T follicular helper cell (primary cell): ENCODE data around the gene PCSK6.

ENCODE experiments used
- DNase-seq: peaks from one replicate; pipeline ENCODE4 v3.0.0-alpha.2; 2020; ENCODE audit warnings: low read depth

The PCSK6 gene

DNA sequence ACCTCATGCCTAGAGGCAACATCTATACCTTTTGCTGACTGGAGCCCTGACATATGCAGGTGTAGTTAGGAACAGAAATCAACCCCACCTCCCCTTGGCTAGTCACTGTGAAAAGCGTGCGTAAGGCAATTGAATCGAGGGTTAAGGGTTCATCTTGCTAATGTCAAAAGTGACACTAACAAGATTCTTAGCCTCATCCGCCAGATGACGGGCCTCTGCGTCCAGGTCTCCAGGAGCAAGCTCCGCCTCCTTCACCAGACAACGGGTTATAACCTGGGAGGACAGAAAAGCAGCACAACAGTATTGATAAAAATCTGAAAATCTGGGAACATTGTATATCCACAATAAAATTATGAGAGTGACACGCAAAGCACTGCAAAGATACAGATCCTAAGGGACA lies 216.9 kb downstream of the PCSK6 start:
- no peak for DNase-seq

DNA sequence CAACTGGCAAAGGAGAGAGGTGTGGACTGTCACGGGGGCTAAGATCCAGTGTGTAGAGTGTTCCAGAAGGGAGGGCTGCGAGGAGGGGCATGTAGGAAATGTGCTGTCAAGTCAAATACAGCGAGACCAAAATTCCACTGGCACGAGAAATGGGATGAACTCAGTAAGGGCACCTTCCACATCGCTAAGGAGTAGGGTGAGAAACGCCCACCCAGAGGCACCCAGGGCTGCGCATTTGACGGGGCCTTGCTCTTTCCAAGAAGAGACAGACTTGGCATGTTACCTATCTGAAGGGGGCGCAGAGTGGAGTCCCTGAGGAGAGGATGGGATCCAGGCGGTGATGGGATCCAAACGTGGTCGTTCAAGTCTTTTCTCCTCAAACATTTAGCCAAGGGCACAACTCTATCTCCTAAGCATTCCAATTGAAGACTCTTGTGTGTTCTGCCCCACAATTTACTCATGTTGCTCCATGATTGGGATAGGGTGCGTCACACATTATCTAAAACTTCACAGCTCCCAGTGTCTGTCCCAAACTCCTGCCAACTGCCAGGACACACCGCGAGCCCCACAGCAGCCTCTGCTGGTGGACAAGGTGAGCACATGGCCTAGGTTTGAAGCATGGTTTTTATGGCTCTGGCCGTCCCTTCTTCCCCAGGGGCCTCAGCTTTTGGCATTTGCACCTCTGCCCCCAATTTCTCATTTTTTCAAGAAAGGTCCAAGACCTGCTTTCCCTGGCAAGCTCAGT lies 219.9 kb downstream of the PCSK6 start:
- no peak for DNase-seq

DNA sequence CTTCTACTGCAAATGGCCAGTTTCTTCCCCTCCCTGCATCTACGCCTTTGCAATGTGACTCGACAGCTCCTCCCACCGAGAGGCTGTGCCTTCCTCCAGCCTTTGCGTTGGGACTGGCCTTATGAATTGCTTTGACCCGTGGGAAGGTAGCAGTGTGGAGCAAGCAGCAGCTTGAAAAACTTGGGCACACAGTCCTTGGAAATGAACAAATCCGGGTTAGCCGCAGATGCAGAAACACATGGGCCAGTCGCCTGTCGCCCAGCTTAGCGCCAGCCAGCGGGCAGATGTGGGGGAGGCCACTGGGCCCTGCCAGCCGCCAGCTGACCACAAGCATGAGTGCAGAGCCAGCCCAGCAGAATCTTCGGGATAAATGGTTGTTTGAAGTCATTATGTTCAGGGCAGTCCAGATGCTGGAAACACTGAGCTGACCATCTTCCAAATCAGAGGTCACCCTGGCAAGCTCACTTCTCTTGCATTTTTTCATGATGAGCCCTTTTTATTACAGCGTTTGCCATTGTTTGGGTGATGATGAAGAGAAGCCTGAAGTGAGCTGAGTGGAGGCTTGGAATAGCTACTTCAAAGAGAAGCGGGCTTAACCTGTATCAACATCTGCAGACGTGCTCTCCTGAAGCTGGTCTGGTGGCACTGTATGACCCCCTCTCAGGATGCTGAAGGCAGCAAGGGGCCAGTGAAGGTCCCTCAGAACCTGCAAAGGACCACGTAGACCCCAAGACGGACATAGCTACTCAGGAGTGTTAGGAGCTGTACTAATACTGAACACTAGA lies 222.0 kb downstream of the PCSK6 start:
- DNase-seq = no peak

DNA sequence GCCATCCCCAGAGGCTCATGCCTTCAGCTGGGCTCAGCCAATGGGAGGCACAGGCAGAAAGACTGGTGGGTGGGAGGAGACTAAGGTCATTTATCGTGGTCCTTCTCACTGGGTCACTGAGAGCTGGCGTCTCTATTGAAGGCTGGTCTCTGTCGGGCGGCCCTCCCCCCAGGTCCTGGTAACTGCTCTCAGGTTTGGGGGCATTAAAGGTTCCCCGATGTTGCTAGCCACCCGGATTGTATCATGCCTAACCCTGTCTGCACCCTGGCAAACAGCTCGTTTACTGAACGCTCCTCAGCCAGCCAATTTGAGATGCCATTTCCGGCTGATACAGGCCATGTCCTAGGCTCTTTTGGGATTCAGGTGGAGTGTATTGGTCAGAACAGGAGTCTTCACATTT lies 222.7 kb downstream of the PCSK6 start:
- DNase-seq = no peak

DNA sequence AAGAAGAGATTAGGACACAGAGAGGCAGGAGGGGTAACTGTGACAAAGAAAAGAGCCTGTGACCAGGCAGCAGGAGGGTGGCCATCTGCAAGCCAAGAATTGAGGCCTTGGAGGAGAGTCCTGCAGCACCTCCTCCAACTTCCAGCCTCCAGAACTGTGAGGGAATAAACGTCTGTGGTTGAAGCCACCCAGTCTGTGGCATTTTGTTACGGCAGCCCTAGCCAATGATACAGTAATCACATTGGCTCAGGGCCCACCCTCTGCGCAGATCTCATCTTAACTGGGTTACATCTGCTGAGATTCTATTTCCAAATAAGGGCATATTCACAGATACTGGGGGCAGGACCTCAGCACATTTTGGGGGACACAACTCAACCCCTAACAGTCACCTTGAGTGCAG lies 223.5 kb downstream of the PCSK6 start:
- DNase-seq = no peak

DNA sequence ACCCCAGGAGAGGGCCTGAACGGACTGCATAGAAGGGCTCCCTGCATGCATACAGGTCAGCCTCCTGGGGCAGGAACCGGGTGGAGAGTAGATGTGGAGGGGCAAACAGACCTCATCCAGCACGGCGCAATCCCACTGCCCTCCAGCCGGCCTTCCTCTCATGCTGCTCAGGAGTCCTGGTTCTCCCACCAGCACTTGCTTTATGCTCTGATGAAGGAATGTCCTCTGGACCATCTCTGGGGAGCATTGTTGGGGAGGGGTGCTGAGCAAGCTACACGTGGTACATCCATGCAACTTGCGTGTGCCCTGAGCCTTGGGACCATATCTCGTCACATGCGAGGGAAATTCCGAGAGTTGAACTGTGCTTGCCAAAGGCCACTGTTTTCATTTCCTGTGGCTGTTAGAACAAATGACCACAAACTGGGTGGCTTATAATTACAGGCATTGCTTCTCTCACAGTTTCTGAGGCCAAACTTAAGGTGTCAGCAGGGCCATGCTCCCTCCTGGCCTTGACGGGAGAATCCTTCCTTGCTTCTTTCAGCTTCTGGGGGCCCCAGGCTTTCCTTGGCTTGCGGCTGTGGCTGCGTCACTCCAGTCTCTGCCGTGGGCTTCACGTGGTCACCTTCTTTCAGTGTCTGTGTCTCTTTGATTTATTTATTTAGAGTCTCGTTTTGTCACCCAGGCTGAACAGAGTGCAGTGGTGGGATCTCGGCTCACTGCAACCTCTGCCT lies 224.4 kb downstream of the PCSK6 start:
- DNase-seq = no peak

DNA sequence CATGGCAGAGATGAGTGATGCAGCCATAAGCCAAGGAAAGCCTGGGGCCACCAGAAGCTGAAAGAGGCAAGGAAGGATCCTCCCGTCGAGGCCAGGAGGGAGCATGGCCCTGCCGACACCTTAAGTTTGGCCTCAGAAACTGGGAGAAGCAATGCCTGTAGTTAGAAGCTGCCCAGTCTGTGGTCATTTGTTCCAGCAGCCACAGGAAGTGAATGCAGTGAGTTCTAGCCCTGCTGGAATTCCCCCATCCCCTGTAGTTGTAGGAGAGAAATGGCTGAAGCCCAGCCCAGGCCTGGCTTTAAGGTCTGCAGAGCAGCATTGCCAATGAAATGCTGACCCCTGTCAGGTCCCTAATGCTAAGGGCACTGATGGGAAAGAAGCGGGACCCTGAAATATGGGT lies 225.5 kb downstream of the PCSK6 start:
- no peak for DNase-seq

DNA sequence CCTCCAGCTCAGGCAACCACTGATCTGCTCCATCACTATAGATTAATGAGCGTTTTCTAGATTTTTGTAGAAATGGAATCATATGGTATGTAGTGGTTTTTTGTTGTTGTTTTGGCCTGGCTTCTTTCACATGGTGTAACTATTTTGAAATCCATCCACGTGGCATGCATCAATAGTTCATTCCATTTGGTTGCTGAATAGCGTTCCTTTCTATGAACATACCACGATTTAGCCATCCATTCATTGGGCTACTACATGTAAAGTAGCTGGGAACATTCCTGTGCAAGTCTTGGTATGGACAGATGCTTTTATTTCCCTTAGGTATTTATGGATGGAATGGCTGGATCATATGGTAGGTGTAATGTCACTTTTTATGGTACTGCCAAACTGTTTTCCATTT lies 227.0 kb downstream of the PCSK6 start:
- DNase-seq = no peak

DNA sequence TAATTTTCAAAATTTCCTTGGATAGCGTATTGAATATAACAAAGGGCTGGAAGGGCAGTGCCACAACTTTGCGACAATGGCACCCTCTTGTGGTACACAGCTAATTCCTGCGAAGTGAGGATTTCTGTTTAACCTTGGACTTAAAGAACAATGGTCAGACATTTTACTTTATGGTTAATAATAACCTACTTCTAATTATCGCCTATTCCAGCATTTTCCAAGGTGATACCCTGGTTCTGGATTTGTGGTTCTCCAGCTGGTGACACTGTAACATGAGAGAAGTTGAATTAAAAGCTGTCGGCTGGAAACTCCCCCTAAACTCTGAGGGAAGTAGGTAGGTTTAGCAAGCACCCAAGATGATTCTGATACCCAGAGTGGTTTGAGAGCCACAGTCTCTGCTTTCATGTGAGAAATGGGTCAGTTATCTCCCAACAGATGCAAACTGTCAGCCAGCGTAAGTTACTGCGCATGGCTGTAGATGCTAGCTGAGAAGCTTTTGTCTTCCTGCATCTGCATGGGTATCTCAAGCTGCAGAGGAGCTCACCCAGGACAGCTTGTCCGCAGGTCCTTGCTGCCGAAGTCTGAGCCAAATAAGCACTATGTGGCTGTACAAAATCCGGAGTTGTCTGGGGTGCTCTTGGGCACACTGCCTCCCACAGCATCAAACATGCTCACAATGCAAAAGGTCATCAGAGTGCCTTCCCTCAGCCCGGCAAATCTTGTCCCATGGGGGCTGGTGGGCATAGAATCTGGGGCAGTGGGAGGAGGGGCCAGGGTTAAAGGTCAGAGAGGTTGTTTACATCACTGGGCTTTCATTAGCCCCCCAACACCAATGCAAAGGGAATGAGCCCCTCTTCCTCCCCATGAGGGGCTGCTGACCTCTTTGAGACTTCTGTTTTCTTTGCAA lies 231.0 kb downstream of the PCSK6 start:
- no peak for DNase-seq

DNA sequence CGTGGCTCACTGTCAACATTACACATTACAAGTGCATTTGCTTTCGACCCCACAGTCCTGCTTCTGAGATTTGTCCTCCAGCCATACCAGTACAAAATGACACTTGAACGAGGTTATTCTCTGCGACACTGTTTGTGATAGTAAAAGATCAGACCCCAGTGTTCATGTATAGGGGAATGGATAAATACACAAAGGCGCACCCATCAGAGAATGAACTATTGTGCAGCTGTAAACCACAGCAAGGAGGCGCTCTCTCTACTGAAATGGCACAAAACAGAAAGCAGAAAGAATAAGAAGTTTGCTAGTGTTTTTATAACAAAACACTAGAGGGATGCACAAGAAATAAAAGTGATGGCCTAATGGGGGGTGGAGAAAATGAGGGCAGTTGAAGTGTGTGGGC lies 232.8 kb downstream of the PCSK6 start:
- no peak for DNase-seq

DNA sequence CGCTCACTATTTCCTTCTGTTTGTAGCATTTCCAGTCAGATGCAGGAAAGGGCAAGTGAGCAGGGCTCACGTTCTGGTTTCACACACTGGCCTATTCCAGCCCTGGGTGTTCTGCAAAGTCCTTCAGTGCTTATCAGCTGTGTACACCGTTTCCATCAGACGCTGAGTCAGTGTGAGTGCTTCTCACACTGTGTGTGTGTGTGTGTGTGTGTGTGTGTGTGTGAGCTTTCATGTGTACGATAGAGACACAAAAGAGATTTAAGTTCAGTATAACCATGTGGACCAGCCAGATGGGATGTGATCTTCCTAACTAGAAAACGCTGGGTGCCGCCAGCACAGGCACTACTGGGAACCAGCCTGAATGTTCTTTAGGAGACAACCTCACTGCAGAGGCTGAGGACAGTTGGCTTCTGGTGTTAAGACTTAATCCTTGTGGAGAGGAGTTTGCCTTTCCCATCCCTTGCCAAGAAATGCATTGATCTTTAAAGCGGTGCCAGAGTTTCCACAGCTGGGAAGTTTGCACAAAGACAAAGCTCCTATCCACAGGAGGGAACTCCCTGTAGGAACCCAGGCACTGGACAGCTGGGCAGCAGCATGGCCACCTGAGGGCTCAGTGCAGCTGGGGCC lies 233.8 kb downstream of the PCSK6 start:
- DNase-seq = no peak

DNA sequence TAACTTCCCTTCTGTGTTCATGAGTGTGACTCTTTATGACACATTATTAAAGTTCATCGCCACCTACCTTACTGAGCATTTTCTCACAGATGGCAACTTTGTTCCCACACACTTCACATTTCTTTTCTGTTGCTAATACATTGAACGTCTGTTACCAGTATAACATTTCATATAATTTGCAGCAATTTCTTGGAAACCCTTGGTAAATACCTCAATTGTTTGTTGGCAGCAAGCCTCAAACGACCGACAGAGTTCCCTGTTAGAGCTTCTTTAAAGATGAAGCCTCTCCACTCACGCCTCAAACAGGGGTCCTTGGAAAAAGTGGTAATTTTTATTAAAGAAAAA lies 234.5 kb downstream of the PCSK6 start:
- no peak for DNase-seq

DNA sequence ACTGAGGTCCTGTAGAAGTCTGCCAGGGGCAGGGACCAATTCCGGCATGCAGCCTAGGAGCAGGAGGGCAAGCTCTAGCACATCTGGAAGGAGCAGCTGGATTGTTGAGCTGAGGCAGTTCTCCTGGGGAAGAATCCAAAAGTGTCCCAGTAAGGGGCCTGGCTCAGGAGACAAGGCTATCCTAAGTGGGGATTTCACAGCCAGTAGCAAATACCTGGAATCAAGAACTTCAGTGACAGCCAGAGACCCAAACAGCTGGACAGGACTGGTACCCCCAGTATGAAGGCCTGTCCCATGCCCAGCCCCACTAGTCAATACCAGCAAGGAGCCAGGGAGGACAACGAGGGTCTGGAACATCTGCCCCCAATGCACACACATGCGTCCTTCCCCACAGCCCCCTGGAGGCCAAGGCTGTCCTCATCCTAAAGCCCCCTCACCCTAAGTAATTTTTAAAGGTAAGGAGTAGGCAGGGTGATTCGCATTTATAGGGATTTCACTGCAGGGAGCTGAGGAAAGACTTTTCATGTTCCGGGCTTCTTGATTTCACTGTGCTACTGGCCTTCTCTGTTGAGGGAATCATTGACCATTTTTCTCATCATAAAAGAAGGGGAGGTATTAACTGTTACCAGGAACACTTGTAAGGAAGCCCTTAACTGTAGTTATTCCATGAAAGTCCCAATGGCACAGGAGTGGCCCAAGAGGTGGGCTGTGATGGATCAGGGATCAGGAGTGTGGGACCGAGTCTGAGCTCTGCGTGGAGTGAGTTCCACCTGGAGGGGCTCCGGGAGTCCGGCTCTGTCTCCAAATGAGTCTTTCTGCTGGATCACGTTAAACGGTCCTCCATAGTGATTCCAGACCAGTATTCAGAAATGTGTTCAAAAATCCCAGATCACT lies 235.1 kb downstream of the PCSK6 start:
- DNase-seq = no peak
